ENCODE results near the gene PAWR.
"Not testable (repeated sequence)": the region's sequence is repeated elsewhere in the genome, so short reads cannot be mapped to it uniquely, and the experiment has no call there.

Gene PAWR

DNA sequence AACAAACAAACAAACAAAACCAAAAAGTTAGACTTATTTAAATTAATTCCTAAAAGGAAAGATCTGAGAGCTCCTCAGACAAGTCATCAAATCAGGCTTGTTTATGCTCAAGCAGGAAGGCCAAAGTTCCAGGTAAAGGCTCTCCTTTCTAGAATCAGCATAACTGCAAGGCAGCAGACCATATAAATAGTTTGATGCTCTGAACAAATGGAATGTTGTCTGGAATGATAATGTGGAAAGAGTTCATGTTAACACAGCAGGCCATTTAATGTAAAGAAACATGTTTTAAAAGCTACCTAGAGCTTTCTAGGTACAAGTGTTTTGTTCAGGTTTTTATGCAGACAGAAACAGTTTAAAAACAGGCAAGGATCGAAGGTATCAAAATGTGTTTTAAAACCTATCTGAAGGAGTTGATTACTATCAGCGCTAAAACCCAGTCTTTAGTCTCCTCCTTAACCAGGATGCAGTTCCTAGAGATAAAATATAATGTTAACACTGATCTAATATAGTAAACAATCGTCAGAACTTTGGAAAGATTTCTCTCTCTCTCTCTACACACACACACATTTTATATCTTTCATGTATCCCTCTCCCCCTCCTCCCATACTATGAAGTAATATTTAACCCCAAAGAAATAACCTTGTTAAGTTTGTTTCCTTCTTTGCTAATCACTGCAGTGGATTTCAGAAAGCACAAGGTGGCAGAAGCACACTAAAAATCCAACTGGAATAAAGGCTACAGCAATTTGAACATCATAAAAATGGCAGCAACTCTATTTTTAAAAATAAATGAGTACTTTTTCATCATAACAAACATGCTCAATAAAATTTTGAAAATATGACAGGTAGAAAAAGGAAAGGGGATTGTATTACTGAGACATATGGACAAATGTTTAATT, 135.5 kb downstream of the PAWR start:
- Histone ChIP-seq H3K27me3 (ENCODE audit: low read depth) (no peaks in the 10 kb centered on the region), H3K9me3 (no peaks in the 10 kb centered on the region), H3K4me1 (peaks cover 3% of the 10 kb centered on the region), H3K36me3 (replicated peaks) (0 out of 2 replicates have a peak, but pooled peaks cover 3% of the 10 kb centered on the region), H3K4me3 (no peak overlapping the region)
- DNase-seq (ENCODE audit: low spot score in 2 of 2) = peak in 1 of 2 experiments; percentile 39
- in situ Hi-C loops (cut with MboI; ENCODE audit: low sequenced_read_pairs) = loop anchor here (10.0 to 25.0 kb wide), 2 partner anchors 180 to 632 kb away; no protein-coding TSS in a partner anchor

DNA sequence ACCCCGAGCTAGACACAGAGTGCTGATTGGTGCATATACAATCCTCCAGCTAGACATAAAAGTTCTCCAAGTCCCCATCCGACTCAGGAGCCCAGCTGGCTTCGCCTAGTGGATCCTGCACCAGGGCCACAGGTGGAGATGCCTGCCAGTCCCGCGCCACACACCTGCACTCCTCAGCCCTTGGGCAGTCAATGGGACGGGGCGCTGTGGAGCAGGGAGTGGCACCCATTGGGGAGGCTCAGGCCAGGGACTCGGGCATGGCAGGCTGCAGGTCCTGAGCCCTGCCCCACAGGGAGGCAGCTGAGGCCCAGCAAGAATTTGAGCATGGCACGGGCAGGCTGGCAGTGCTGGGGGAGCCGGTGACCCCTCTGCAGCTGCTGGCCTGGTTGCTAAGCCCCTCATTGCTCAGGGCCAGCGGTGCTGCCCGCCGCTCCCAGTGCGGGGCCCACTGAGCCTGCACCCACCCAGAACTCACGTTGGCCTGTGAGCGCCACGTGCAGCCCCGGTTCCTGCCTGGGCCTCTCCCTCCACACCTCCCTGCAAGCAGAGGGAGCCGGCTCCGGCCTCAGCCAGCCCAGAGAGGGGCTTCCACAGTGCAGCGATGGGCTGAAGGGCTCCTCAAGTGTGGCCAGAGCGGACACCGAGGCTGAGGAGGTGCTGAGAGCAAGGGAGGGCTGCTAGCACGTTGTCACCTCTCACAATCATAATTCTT, 136.7 kb downstream of the PAWR start:
- Histone ChIP-seq H3K4me3 (no peak overlapping the region), H3K36me3 (replicated peaks) (0 out of 2 replicates have a peak, but pooled peaks cover 3% of the 10 kb centered on the region), H3K9me3 (no peaks in the 10 kb centered on the region), H3K27me3 (ENCODE audit: low read depth) (no peaks in the 10 kb centered on the region), H3K4me1 (peaks cover 11% of the 10 kb centered on the region)
- in situ Hi-C loops (cut with MboI; ENCODE audit: low sequenced_read_pairs) = loop anchor here (10.0 to 25.0 kb wide), 2 partner anchors 181 to 633 kb away; no protein-coding TSS in a partner anchor
- DNase-seq (ENCODE audit: low spot score in 2 of 2) = no peak

GRCh38 chr12:79552192-79552591, 138.6 kb downstream of the PAWR start:
- Histone ChIP-seq H3K36me3 (replicated peaks) (0 out of 2 replicates have a peak, but pooled peaks cover 3% of the 10 kb centered on the region), H3K27me3 (ENCODE audit: low read depth) (no peaks in the 10 kb centered on the region), H3K9me3 (no peaks in the 10 kb centered on the region), H3K4me1 (peaks cover 15% of the 10 kb centered on the region), H3K4me3 (no peak overlapping the region)
- in situ Hi-C loops (cut with MboI; ENCODE audit: low sequenced_read_pairs) = loop anchor here (10.0 to 25.0 kb wide), 2 partner anchors 183 to 635 kb away; no protein-coding TSS in a partner anchor
- DNase-seq (ENCODE audit: low spot score in 2 of 2) = no peak

- no peaks in the 10 kb centered on the region for H3K27me3 ChIP-seq (ENCODE audit: low read depth)
- in situ Hi-C loops (cut with MboI; ENCODE audit: low sequenced_read_pairs) = loop anchor here (10.0 to 25.0 kb wide), 3 partner anchors 137 to 638 kb away; no protein-coding TSS in a partner anchor
- no peaks in the 10 kb centered on the region for H3K9me3 ChIP-seq
- H3K36me3 ChIP-seq (replicated peaks) = 0 out of 2 replicates have a peak, but pooled peaks cover 3% of the 10 kb centered on the region
- no peak overlapping the region for H3K4me3 ChIP-seq
- DNase-seq (ENCODE audit: low spot score in 2 of 2) = no peak
- H3K4me1 ChIP-seq = peaks cover 19% of the 10 kb centered on the region
Observed at GRCh38 chr12:79549531-79550271, 141.1 kb downstream of the PAWR start.

DNA sequence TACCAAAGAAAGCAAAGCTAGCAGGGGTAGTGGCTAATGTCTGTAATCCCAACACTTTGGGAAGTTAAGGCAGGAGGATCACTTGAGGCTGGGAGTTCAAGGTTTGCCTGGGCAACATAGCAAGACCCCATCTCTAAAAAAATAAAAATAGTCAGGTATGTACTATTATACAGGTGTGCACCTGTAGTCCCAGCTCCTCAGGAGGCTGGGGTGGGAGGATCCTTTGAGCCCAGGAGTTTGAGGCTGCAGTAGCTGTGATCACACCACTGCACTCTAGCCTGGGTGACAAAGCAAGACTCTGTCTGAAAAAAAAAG, 142.2 kb downstream of the PAWR start:
- H3K4me1 ChIP-seq = peaks cover 19% of the 10 kb centered on the region
- in situ Hi-C loops (cut with MboI; ENCODE audit: low sequenced_read_pairs) = loop anchor here (25.0 kb wide), 1 partner anchor 136 kb away; no protein-coding TSS in a partner anchor
- H3K27me3 ChIP-seq (ENCODE audit: low read depth) = no peaks in the 10 kb centered on the region
- no peak overlapping the region for H3K4me3 ChIP-seq
- H3K36me3 ChIP-seq (replicated peaks) = 0 out of 2 replicates have a peak, but pooled peaks cover 3% of the 10 kb centered on the region
- DNase-seq (ENCODE audit: low spot score in 2 of 2) = no peak
- no peaks in the 10 kb centered on the region for H3K9me3 ChIP-seq

DNA sequence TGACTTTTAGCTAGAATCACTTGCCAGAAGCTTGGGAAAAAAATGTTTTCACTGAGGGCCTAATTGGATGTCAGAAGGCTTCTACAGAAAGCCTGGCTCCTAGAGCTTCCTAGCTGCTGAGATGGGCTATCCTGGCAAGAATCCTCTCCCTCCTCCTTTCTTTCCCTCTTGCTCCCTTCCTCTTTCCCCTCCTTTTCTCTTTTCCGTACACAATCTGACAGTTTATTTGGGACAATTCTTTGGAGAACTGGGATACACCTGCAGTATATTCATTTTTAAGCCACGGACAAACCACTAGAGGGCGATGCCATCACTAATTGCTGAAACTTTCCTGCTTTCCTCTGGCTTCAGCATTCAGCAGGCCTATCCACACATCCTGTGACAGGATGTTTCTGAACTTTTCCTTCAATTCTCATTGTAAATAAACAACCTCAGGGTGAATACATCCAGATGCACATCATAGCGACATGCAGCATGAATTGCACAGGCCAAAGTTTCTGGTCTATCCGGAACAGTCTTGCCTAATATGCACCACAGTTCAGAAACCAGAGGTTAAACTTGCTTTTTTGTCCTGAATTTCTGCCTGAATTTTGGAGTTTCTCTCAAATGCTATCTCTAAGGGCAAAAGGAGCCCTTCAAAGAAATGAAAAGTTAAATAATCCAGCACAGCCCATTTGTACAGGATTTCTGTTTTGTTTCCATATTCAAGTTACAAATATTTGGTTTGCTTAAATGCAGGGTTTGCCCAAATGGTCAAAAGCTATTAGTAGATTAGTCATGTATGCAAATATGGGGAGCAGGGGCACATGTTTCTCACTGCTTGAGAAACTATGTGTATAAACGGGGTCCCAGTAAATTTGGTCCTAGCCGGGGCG, 142.8 kb downstream of the PAWR start:
- in situ Hi-C loops (cut with MboI; ENCODE audit: low sequenced_read_pairs) = loop anchor here (25.0 kb wide), 1 partner anchor 136 kb away; no protein-coding TSS in a partner anchor
- peaks cover 19% of the 10 kb centered on the region for H3K4me1 ChIP-seq
- DNase-seq (ENCODE audit: low spot score in 2 of 2) = peak; percentile 47 to 69

GRCh38 chr12:79547044-79547734, 143.6 kb downstream of the PAWR start:
- H3K9me3 ChIP-seq = no peaks in the 10 kb centered on the region
- DNase-seq (ENCODE audit: low spot score in 2 of 2) = peak; percentile 18 to 36
- peaks cover 19% of the 10 kb centered on the region for H3K4me1 ChIP-seq
- no peak overlapping the region for H3K4me3 ChIP-seq
- in situ Hi-C loops (cut with MboI; ENCODE audit: low sequenced_read_pairs) = loop anchor here (25.0 kb wide), 1 partner anchor 135 kb away; no protein-coding TSS in a partner anchor
- no peaks in the 10 kb centered on the region for H3K36me3 ChIP-seq (replicated peaks)
- H3K27me3 ChIP-seq (ENCODE audit: low read depth) = no peaks in the 10 kb centered on the region

More for the DNA sequence above, 142.8 kb downstream of the PAWR start:
- Histone ChIP-seq H3K27me3 (ENCODE audit: low read depth) (no peaks in the 10 kb centered on the region), H3K4me3 (no peak overlapping the region), H3K9me3 (no peaks in the 10 kb centered on the region), H3K36me3 (replicated peaks) (0 out of 2 replicates have a peak, but pooled peaks cover under 1% of the 10 kb centered on the region)

GRCh38 chr12:79546466-79547043, 144.2 kb downstream of the PAWR start:
- in situ Hi-C loops (cut with MboI; ENCODE audit: low sequenced_read_pairs) = loop anchor here (25.0 kb wide), 1 partner anchor 134 kb away; no protein-coding TSS in a partner anchor
- Histone ChIP-seq H3K4me1 (peaks cover 19% of the 10 kb centered on the region), H3K36me3 (replicated peaks) (no peaks in the 10 kb centered on the region), H3K9me3 (no peaks in the 10 kb centered on the region), H3K27me3 (ENCODE audit: low read depth) (no peaks in the 10 kb centered on the region), H3K4me3 (no peak overlapping the region)
- DNase-seq (ENCODE audit: low spot score in 2 of 2) = no peak

- not testable (repeated sequence) for H3K36me3 ChIP-seq (replicated peaks); H3K9me3 ChIP-seq; H3K27me3 ChIP-seq (ENCODE audit: low read depth); DNase-seq (ENCODE audit: low spot score in 2 of 2); H3K4me3 ChIP-seq
- H3K4me1 ChIP-seq = peaks cover 14% of the 10 kb centered on the region
- in situ Hi-C loops (cut with MboI; ENCODE audit: low sequenced_read_pairs) = loop anchor here (25.0 kb wide), 1 partner anchor 132 kb away; no protein-coding TSS in a partner anchor
Observed at GRCh38 chr12:79544439-79544838, 146.3 kb downstream of the PAWR start.

- Histone ChIP-seq H3K4me1 (peaks cover 11% of the 10 kb centered on the region), H3K4me3 (no peak overlapping the region), H3K9me3 (no peaks in the 10 kb centered on the region), H3K36me3 (replicated peaks) (no peaks in the 10 kb centered on the region), H3K27me3 (ENCODE audit: low read depth) (no peaks in the 10 kb centered on the region)
- DNase-seq (ENCODE audit: low spot score in 2 of 2) = no peak
- in situ Hi-C loops (cut with MboI; ENCODE audit: low sequenced_read_pairs) = loop anchor here (25.0 kb wide), 1 partner anchor 125 kb away; no protein-coding TSS in a partner anchor
Observed at GRCh38 chr12:79537675-79538074, 153.1 kb downstream of the PAWR start.

DNA sequence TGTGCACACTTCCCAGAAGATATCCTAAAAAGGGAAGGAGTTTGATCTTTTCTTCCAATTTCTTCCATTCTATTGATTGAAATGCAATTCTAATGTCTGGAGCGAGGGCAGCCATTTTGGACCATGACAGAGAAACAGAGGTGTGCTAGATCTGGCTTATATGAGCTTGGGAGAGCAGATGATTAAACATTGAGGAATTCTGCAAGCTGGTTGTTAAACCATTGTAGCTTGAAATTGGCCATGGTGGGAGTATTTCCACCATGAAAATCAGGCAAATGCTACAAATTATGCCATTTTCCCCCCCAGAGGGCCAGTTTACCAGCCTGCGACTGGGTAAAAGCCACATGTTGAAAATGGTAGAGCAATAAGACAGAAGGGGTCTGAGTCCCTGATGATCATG, 155.0 kb downstream of the PAWR start:
- no peaks in the 10 kb centered on the region for H3K9me3 ChIP-seq
- H3K4me3 ChIP-seq = no peak overlapping the region
- DNase-seq (ENCODE audit: low spot score in 2 of 2) = no peak
- peaks cover 11% of the 10 kb centered on the region for H3K4me1 ChIP-seq
- no peaks in the 10 kb centered on the region for H3K36me3 ChIP-seq (replicated peaks)
- no peaks in the 10 kb centered on the region for H3K27me3 ChIP-seq (ENCODE audit: low read depth)
- in situ Hi-C loops (cut with MboI; ENCODE audit: low sequenced_read_pairs) = loop anchor here (25.0 kb wide), 1 partner anchor 123 kb away; no protein-coding TSS in a partner anchor

Data from HAP-1 (cell line).